GM12878 (cell line): ENCODE data around the gene LSMEM2.

Experiments
- CTCF ChIP-seq, 3 experiments: IDR thresholded peaks in 2 of 3; conservative IDR thresholded peaks in 1 of 3; 2 replicates each; pipeline ENCODE4 v1.5.1; 2011; ENCODE audit warnings: low read depth in 3 of 3, low read length in 3 of 3, mild to moderate bottlenecking in 3 of 3, control low read depth in 2 of 3, moderate library complexity in 2 of 3, inconsistent platforms in 1 of 3, mixed read lengths in 1 of 3; ENCODE audit not compliant: control insufficient read depth in 2 of 3, insufficient read depth in 1 of 3; ENCODE audit errors: extremely low read depth in 1 of 3
- MLLT1 ChIP-seq: fragments of 450-650 bp; IDR thresholded peaks from 2 replicates; pipeline ENCODE4 v1.6.1; 2016; ENCODE audit warnings: mild to moderate bottlenecking
- TF ChIP-seq, protein P1 (sequence below): IDR thresholded peaks from 2 replicates; pipeline ENCODE4 v1.6.1; 2011; ENCODE audit warnings: low read depth, low read length, improper control_type of control experiment, borderline replicate concordance

- no peak for TF ChIP-seq MLLT1
- TF ChIP-seq CTCF (IDR thresholded peaks at IDR 0.05 in 2 of 3, conservative IDR thresholded peaks at IDR 0.05 in 1 of 3; ENCODE audit: control insufficient read depth in 2 of 3, extremely low read depth in 1 of 3, insufficient read depth in 1 of 3, low read depth in 3 of 3, low read length in 3 of 3) = peak; percentile 77 to 83 (median 80)
- TF ChIP-seq, protein P1, sequence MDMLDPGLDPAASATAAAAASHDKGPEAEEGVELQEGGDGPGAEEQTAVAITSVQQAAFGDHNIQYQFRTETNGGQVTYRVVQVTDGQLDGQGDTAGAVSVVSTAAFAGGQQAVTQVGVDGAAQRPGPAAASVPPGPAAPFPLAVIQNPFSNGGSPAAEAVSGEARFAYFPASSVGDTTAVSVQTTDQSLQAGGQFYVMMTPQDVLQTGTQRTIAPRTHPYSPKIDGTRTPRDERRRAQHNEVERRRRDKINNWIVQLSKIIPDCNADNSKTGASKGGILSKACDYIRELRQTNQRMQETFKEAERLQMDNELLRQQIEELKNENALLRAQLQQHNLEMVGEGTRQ = no peak
These were observed 45.6 kb downstream of the LSMEM2 start for GRCh38 chr3:50324351-50325112.
